DOHH2 (cell line): Measurements from ENCODE around the gene CHD5.
"Not testable (repeated sequence)": the region's sequence is repeated elsewhere in the genome, so short reads cannot be mapped to it uniquely, and the experiment has no call there.

Experiments used
- H3F3A ChIP-seq: fragments of 200-600 bp; sonication (generic), shearing (Covaris generic); 2 replicates; pipeline ENCODE4 v1.6.0; 2016; ENCODE audit warnings: antibody characterized with exemption, mild to moderate bottlenecking; ENCODE audit not compliant: control insufficient read depth, insufficient read depth
- H3K27ac ChIP-seq: fragments of 200-600 bp; sonication (generic); 2 replicates; pipeline ENCODE4 v1.5.1; 2014; ENCODE audit warnings: low read depth, mild to moderate bottlenecking, low read length, moderate library complexity
- H3K27me3 ChIP-seq: fragments of 200-600 bp; sonication (generic); 2 replicates; pipeline ENCODE4 v1.6.1; 2014; ENCODE audit warnings: mild to moderate bottlenecking, low read length, mixed read lengths; ENCODE audit not compliant: control insufficient read depth
- H3K36me3 ChIP-seq: fragments of 200-600 bp; sonication (generic); 2 replicates; pipeline ENCODE4 v1.6.1; 2014; ENCODE audit warnings: mild to moderate bottlenecking, low read length, moderate library complexity, mixed read lengths; ENCODE audit not compliant: control insufficient read depth
- H3K4me1 ChIP-seq: fragments of 200-600 bp; sonication (generic); 2 replicates; pipeline ENCODE4 v1.6.1; 2014; ENCODE audit warnings: mild to moderate bottlenecking, low read length, mixed read lengths; ENCODE audit not compliant: control insufficient read depth
- H3K4me2 ChIP-seq: fragments of 200-600 bp; sonication (generic); 2 replicates; pipeline ENCODE4 v1.6.0; 2014; ENCODE audit warnings: mild to moderate bottlenecking, low read length, moderate library complexity
- H3K4me3 ChIP-seq: fragments of 200-600 bp; sonication (generic); 2 replicates; pipeline ENCODE4 v1.5.1; 2014; ENCODE audit warnings: mild to moderate bottlenecking, low read length, mixed read lengths
- H3K79me2 ChIP-seq: fragments of 200-600 bp; sonication (generic); 2 replicates; pipeline ENCODE4 v1.6.1; 2014; ENCODE audit warnings: mild to moderate bottlenecking, low read length, mixed read lengths; ENCODE audit not compliant: control insufficient read depth
- H3K9me2 ChIP-seq: fragments of 200-600 bp; sonication (generic); replicated peaks from 2 replicates; pipeline ENCODE4 v1.6.1; 2014; ENCODE audit warnings: mild to moderate bottlenecking, low read length, mixed read lengths; ENCODE audit not compliant: control insufficient read depth
- H3K9me3 ChIP-seq: fragments of 200-600 bp; sonication (generic); 2 replicates; pipeline ENCODE4 v1.6.1; 2014; ENCODE audit warnings: antibody characterized with exemption, low read length, mixed read lengths; ENCODE audit not compliant: control insufficient read depth, insufficient read depth
- H4K20me1 ChIP-seq: fragments of 200-600 bp; sonication (generic); 2 replicates; pipeline ENCODE4 v1.6.0; 2014; ENCODE audit warnings: low read depth, mild to moderate bottlenecking, antibody characterized with exemption, low read length, moderate library complexity; ENCODE audit not compliant: control insufficient read depth, insufficient read depth
- EZH2phosphoT487 ChIP-seq: fragments of 200-600 bp; sonication (generic); IDR thresholded peaks from 2 replicates; pipeline ENCODE4 v1.6.1; 2017; ENCODE audit warnings: borderline replicate concordance, mild to moderate bottlenecking, antibody characterized with exemption, low read length, moderate library complexity, mixed read lengths
- TF ChIP-seq, protein P1 (sequence below): fragments of 200-600 bp; sonication (generic); IDR thresholded peaks from one replicate; pipeline ENCODE4 v1.5.1; 2014; ENCODE audit warnings: antibody characterized with exemption, mild to moderate bottlenecking, low read depth, low read length; ENCODE audit not compliant: poor library complexity, severe bottlenecking

CHD5 gene

DNA sequence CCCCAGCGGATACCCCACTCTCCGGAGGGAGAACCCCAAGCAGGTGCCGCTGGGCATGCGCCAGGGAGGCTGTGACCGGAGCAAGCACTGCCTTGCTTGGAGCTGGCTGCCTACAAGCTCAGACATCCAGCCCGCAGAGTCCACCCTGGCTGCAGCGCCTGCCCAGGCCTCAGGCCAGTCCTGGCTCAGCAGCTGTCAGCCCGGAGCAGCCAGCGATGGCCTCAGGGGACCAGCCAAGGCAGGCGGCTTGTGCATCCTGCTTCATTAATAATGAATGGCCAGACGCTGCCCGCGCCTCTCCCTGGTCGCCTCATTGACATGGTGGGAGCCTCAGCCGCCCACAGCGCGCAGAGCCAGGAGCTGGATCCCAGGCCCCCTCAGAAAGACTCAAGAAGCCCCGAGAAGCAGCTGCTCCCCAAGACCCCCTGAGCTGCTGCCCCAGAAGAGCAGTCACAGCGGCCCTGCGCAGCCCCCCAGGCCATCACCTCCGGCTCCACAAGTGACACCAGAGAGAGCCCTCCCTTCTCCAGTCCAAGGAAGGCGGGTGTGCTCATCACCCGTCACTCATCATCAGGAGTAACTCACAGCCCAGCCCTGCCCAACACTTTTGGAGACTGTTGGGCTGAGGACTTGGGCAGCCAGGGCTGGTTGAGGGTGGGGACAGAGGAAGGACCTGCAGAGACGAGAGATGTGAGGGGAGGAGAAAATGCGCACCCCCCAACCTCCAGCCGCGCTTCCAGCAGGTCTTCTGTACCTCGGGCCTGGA lies 114.8 kb downstream of the CHD5 start:
- H3K4me3 ChIP-seq = no peak overlapping the region
- TF ChIP-seq, protein P1, sequence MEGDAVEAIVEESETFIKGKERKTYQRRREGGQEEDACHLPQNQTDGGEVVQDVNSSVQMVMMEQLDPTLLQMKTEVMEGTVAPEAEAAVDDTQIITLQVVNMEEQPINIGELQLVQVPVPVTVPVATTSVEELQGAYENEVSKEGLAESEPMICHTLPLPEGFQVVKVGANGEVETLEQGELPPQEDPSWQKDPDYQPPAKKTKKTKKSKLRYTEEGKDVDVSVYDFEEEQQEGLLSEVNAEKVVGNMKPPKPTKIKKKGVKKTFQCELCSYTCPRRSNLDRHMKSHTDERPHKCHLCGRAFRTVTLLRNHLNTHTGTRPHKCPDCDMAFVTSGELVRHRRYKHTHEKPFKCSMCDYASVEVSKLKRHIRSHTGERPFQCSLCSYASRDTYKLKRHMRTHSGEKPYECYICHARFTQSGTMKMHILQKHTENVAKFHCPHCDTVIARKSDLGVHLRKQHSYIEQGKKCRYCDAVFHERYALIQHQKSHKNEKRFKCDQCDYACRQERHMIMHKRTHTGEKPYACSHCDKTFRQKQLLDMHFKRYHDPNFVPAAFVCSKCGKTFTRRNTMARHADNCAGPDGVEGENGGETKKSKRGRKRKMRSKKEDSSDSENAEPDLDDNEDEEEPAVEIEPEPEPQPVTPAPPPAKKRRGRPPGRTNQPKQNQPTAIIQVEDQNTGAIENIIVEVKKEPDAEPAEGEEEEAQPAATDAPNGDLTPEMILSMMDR = no peak
- TF ChIP-seq EZH2phosphoT487 = no peak
- H3K4me1 ChIP-seq = no peaks in the 10 kb centered on the region
- no peaks in the 10 kb centered on the region for H3K79me2 ChIP-seq
- H3K4me2 ChIP-seq = no peak overlapping the region
- H3K9me3 ChIP-seq = no peaks in the 10 kb centered on the region
- no peak overlapping the region for H3K27ac ChIP-seq
- no peaks in the 10 kb centered on the region for H3K36me3 ChIP-seq
- H3F3A ChIP-seq = no peaks in the 10 kb centered on the region
- no peaks in the 10 kb centered on the region for H3K9me2 ChIP-seq
- no peaks in the 10 kb centered on the region for H3K27me3 ChIP-seq
- H4K20me1 ChIP-seq = no peaks in the 10 kb centered on the region

DNA sequence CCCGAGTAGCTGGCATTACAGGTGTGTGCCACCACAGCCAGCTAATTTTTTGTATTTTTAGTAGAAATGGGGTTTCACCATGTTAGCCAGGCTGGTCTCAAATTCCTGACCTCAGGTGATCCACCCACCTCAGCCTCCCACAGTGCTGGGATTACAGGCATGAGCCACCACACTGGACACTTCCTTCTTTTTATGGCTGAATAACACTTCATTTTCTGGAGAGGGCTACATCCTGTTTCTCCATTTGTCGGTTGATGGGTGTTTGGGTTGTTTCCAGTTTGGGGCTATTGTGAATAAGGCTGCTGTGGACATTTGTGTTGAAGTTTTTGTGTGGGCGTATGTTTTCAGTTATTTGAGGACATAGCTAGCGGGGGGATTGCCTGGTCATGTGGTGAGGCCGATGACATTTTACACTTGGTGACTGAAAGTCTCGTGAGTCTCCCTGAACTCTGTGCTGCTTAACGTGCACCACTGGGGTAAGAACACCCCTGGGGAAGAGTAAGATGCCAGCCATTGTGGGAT lies 116.5 kb downstream of the CHD5 start:
- not testable (repeated sequence) for H3K9me2 ChIP-seq, H3K4me1 ChIP-seq, H3K4me3 ChIP-seq, H3F3A ChIP-seq, H3K9me3 ChIP-seq, H3K27me3 ChIP-seq, H3K79me2 ChIP-seq, H3K4me2 ChIP-seq, H4K20me1 ChIP-seq, H3K36me3 ChIP-seq, H3K27ac ChIP-seq

DNA sequence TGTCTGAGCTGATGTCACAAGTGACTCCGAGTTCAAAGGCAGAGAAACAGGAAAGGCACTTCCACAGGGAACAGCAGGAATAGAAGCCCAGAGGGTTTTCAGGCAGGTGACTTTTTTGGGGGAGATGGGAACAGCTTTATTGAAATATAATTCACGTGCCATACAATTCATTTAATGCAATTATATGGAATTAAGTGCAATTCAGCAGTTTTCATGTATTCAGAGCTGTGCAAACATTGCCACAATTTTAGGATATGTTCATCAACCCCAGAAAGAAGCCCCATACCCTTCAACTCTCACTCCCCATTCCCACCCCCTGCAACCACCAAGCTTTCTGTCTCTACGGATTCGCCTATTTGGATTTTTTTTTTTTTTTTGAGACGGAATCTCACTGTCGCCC lies 117.5 kb downstream of the CHD5 start:
- no peaks in the 10 kb centered on the region for H3K9me2 ChIP-seq
- no peaks in the 10 kb centered on the region for H3K79me2 ChIP-seq
- H3K4me1 ChIP-seq = no peaks in the 10 kb centered on the region
- no peaks in the 10 kb centered on the region for H3K9me3 ChIP-seq
- TF ChIP-seq EZH2phosphoT487 = no peak
- TF ChIP-seq, protein P1 = no peak
- H3K4me2 ChIP-seq = no peak overlapping the region
- no peaks in the 10 kb centered on the region for H3K36me3 ChIP-seq
- H3K27me3 ChIP-seq = no peaks in the 10 kb centered on the region
- no peaks in the 10 kb centered on the region for H3F3A ChIP-seq
- no peak overlapping the region for H3K4me3 ChIP-seq
- no peak overlapping the region for H3K27ac ChIP-seq
- no peaks in the 10 kb centered on the region for H4K20me1 ChIP-seq

DNA sequence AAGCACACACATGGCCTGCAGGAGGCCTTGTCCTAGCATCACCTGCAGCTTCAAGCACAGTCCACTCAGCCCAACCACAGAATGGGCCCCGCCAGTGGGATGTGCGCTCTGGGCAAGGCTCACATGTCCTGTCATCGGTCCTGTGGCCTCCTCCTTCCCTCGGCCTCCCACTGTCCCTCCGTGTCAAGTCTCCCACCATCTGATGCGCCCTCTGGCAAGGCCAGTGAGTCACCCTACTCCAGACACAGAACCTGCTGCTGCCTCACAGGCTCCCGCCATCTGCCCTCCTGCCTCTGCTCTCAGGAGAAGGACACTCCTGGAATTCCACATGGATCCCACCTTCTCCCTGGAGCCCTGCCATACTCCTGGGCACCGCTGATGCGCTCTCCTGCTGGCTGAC lies 120.3 kb downstream of the CHD5 start:
- Histone ChIP-seq H3F3A (no peaks in the 10 kb centered on the region), H3K27me3 (no peaks in the 10 kb centered on the region), H3K4me3 (no peak overlapping the region), H3K4me1 (no peaks in the 10 kb centered on the region), H4K20me1 (no peaks in the 10 kb centered on the region), H3K9me3 (no peaks in the 10 kb centered on the region), H3K4me2 (no peak overlapping the region), H3K79me2 (no peaks in the 10 kb centered on the region), H3K36me3 (no peaks in the 10 kb centered on the region), H3K9me2 (no peaks in the 10 kb centered on the region), H3K27ac (no peak overlapping the region)
- TF ChIP-seq, protein P1 = no peak
- TF ChIP-seq EZH2phosphoT487 = no peak
